Endothelial cell of umbilical vein (primary cell): Measurements from ENCODE around the gene THAP11.

Source experiments
- EZH2 ChIP-seq: IDR thresholded peaks from 2 replicates; pipeline ENCODE4 v1.6.1; 2012; ENCODE audit warnings: borderline replicate concordance, low read depth, mild to moderate bottlenecking, moderate library complexity, low read length, inconsistent platforms; ENCODE audit not compliant: severe bottlenecking
- FOS ChIP-seq: IDR thresholded peaks from 2 replicates; pipeline ENCODE4 v1.6.1; 2011; ENCODE audit warnings: mild to moderate bottlenecking, low read length, moderate library complexity, borderline replicate concordance; ENCODE audit not compliant: insufficient read depth
- JUN ChIP-seq: IDR thresholded peaks from 2 replicates; pipeline ENCODE4 v1.6.1; 2011; ENCODE audit warnings: borderline replicate concordance, low read depth; ENCODE audit not compliant: insufficient read length, insufficient read depth
- MYC ChIP-seq: IDR thresholded peaks from one replicate; pipeline ENCODE4 v1.6.1; 2011; ENCODE audit warnings: mild to moderate bottlenecking, low read depth, low read length
- POLR2A ChIP-seq: IDR thresholded peaks from 2 replicates; pipeline ENCODE4 v1.6.1; 2012; ENCODE audit warnings: low read depth, mild to moderate bottlenecking, control low read depth, low read length
- POLR2AphosphoS5 ChIP-seq: IDR thresholded peaks from 2 replicates; pipeline ENCODE4 v1.6.1; 2012; ENCODE audit warnings: low read depth, mild to moderate bottlenecking, control low read depth, low read length, moderate library complexity; ENCODE audit not compliant: insufficient read depth
- TF ChIP-seq, protein P1 (sequence below), 2 donors: IDR thresholded peaks; 1 replicate in 1 of 2; 2 replicates in 1 of 2; pipeline ENCODE4 v1.5.1; 2011; ENCODE audit warnings: low read length in 2 of 2, mild to moderate bottlenecking in 2 of 2, moderate library complexity in 2 of 2, control low read depth in 1 of 2, inconsistent platforms in 1 of 2, low read depth in 1 of 2; ENCODE audit not compliant: insufficient read depth in 1 of 2; ENCODE audit errors: extremely low read depth in 1 of 2
- TF ChIP-seq, protein P2 (sequence below): IDR thresholded peaks from 2 replicates; pipeline ENCODE4 v1.6.1; 2011; ENCODE audit not compliant: insufficient read depth, insufficient read length

DNA sequence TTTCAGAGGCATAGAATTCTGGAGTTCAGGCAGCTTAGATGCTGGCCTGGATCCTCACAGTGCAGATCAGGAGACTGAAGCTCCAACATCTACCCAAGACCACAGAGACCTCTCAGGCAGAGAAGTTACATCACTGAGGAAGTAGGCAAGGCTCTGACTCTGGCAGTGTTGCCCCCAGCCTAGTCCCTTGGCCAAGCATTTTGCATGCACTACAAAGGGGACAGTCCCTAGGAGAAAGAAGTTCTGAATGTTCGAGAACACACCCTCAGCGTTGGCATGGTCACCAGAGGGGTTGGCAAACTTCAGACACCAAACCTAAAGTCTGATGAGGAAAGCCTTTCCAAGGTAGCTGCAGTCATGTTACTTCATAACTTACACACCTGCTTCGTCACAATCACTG is 38.2 kb upstream of the THAP11 start:
- TF ChIP-seq POLR2A (no peak), JUN (no peak), MYC (no peak), EZH2 (no peak), POLR2AphosphoS5 (no peak), FOS (no peak)
- TF ChIP-seq, protein P1, sequence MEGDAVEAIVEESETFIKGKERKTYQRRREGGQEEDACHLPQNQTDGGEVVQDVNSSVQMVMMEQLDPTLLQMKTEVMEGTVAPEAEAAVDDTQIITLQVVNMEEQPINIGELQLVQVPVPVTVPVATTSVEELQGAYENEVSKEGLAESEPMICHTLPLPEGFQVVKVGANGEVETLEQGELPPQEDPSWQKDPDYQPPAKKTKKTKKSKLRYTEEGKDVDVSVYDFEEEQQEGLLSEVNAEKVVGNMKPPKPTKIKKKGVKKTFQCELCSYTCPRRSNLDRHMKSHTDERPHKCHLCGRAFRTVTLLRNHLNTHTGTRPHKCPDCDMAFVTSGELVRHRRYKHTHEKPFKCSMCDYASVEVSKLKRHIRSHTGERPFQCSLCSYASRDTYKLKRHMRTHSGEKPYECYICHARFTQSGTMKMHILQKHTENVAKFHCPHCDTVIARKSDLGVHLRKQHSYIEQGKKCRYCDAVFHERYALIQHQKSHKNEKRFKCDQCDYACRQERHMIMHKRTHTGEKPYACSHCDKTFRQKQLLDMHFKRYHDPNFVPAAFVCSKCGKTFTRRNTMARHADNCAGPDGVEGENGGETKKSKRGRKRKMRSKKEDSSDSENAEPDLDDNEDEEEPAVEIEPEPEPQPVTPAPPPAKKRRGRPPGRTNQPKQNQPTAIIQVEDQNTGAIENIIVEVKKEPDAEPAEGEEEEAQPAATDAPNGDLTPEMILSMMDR (IDR thresholded peaks at IDR 0.05; ENCODE audit: extremely low read depth in 1 of 2, insufficient read depth in 1 of 2, low read depth in 1 of 2, low read length in 2 of 2), result no peak
- TF ChIP-seq, protein P2, sequence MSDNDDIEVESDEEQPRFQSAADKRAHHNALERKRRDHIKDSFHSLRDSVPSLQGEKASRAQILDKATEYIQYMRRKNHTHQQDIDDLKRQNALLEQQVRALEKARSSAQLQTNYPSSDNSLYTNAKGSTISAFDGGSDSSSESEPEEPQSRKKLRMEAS, result no peak
